SK-N-SH (cell line): Measurements from ENCODE around the gene C1D. TPM values are rescaled to one million over a fixed set of nuclear protein-coding genes. Genes with fewer than 3 reads are reported as not detected.

Experiments
- CTCF ChIA-PET: fragments of 300-600, 350-600 bp; formaldehyde crosslinking; extraction: SDS; loops from one replicate; lab custom pipeline; 2021; lab: Yijun Ruan, JAX
- POLR2A ChIA-PET: fragments of 350-600 bp; sonication (Branson Sonifier 250); formaldehyde crosslinking; extraction: SDS; loops from one replicate; lab custom pipeline; 2020; ENCODE audit warnings: antibody characterized with exemption, inconsistent platforms; lab: Yijun Ruan, JAX
- DNase-seq: peaks from one replicate; pipeline ENCODE4 v3.0.0; 2012
- H2AFZ ChIP-seq: fragments of 200-600 bp; sonication (generic); 2 replicates; pipeline ENCODE4 v1.8.1; 2016; ENCODE audit warnings: antibody characterized with exemption, mild to moderate bottlenecking, low read depth
- H3F3A ChIP-seq: fragments of 200-600 bp; sonication (generic); replicated peaks from 2 replicates; pipeline ENCODE3; 2016; ENCODE audit warnings: antibody characterized with exemption, mild to moderate bottlenecking; ENCODE audit not compliant: insufficient read depth
- H3K27ac ChIP-seq, 2 experiments: fragments of 200-500 bp in 1 of 2; fragments of 200-600 bp in 1 of 2; sonication (Bioruptor generic) in 1 of 2; sonication (generic), shearing (Covaris generic) in 1 of 2; 2 replicates each; pipeline versions ENCODE4 v1.5.1 to v1.6.1; 2014 to 2016; ENCODE audit warnings: low read depth in 2 of 2, inconsistent platforms in 1 of 2, low read length in 1 of 2, mild to moderate bottlenecking in 1 of 2, mixed read lengths in 1 of 2
- H3K27me3 ChIP-seq: fragments of 200-600 bp; sonication (generic), shearing (Covaris generic); 2 replicates; pipeline ENCODE4 v1.6.1; 2016; ENCODE audit warnings: mixed run types; ENCODE audit not compliant: insufficient read depth
- H3K36me3 ChIP-seq, 2 experiments: fragments of 200-500 bp in 1 of 2; fragments of 200-600 bp in 1 of 2; sonication (Bioruptor generic) in 1 of 2; sonication (generic) in 1 of 2; replicated peaks in 1 of 2; 2 replicates each; pipeline versions ENCODE3 to v1.5.1; 2014 to 2016; ENCODE audit warnings: low read length in 1 of 2, mild to moderate bottlenecking in 1 of 2; ENCODE audit not compliant: insufficient read depth in 2 of 2, control insufficient read depth in 1 of 2
- H3K4me1 ChIP-seq, 2 experiments: fragments of 200-500 bp in 1 of 2; fragments of 200-600 bp in 1 of 2; sonication (Bioruptor generic) in 1 of 2; sonication (generic), shearing (Covaris generic) in 1 of 2; 2 replicates each; pipeline versions ENCODE4 v1.5.1 to v1.6.1; 2014 to 2016; ENCODE audit warnings: low read depth in 1 of 2, low read length in 1 of 2, mixed run types in 1 of 2; ENCODE audit not compliant: insufficient read depth in 2 of 2, control insufficient read depth in 1 of 2
- H3K4me2 ChIP-seq: fragments of 200-600 bp; sonication (generic), shearing (Covaris generic); 2 replicates; pipeline ENCODE4 v1.6.1; 2017; ENCODE audit warnings: mixed run types
- H3K4me3 ChIP-seq, 2 experiments: fragments of 200-500 bp in 1 of 2; fragments of 200-600 bp in 1 of 2; sonication (Bioruptor generic) in 1 of 2; sonication (generic), shearing (Covaris generic) in 1 of 2; 2 replicates each; pipeline versions ENCODE4 v1.5.1 to v1.8.1; 2014 to 2016; ENCODE audit warnings: low read depth in 2 of 2, inconsistent platforms in 1 of 2, low read length in 1 of 2, mild to moderate bottlenecking in 1 of 2, mixed read lengths in 1 of 2, moderate library complexity in 1 of 2
- H3K79me2 ChIP-seq: fragments of 200-600 bp; sonication (generic); 2 replicates; pipeline ENCODE4 v1.8.1; 2017; ENCODE audit warnings: mild to moderate bottlenecking; ENCODE audit not compliant: insufficient read depth
- H3K9ac ChIP-seq: fragments of 200-600 bp; sonication (generic); 2 replicates; pipeline ENCODE4 v1.6.1; 2017; ENCODE audit warnings: mixed run types
- H3K9me2 ChIP-seq: fragments of 200-600 bp; sonication (generic); 2 replicates; pipeline ENCODE4 v1.6.1; 2017; ENCODE audit warnings: mixed run types
- H3K9me3 ChIP-seq: fragments of 200-600 bp; sonication (generic); 2 replicates; pipeline ENCODE4 v1.6.1; 2017; ENCODE audit warnings: mixed run types, mild to moderate bottlenecking, moderate library complexity
- H4K20me1 ChIP-seq: fragments of 200-600 bp; sonication (generic); 2 replicates; pipeline ENCODE4 v1.6.1; 2017; ENCODE audit warnings: mild to moderate bottlenecking, mixed run types; ENCODE audit not compliant: insufficient read depth
- ELF1 ChIP-seq: IDR thresholded peaks from 2 replicates; pipeline ENCODE4 v1.4.0; 2012
- FOXM1 ChIP-seq: IDR thresholded peaks from 2 replicates; pipeline ENCODE4 v1.4.0; 2012; ENCODE audit warnings: low read depth, mild to moderate bottlenecking
- GABPA ChIP-seq: IDR thresholded peaks from 2 replicates; pipeline ENCODE4 v1.4.0; 2012; ENCODE audit warnings: low read depth, mild to moderate bottlenecking
- GATA2 ChIP-seq: sonication (generic); formaldehyde crosslinking; IDR thresholded peaks from 2 replicates; pipeline ENCODE4 v1.5.0; 2020; ENCODE audit warnings: mild to moderate bottlenecking, missing genetic modification reagents
- IRF3 ChIP-seq: fragments of 150-350 bp; IDR thresholded peaks from 2 replicates; pipeline ENCODE4 v1.6.1; 2016; ENCODE audit warnings: mild to moderate bottlenecking, low read depth, low read length
- JUND ChIP-seq: IDR thresholded peaks from 2 replicates; pipeline ENCODE4 v1.4.0; 2012
- MAX ChIP-seq: IDR thresholded peaks from 2 replicates; pipeline ENCODE4 v1.4.0; 2012; ENCODE audit warnings: low read depth
- MXI1 ChIP-seq: IDR thresholded peaks from 2 replicates; pipeline ENCODE4 v1.6.1; 2012; ENCODE audit warnings: mild to moderate bottlenecking, low read depth, low read length, improper control_type of control experiment
- NRF1 ChIP-seq: IDR thresholded peaks from 2 replicates; pipeline ENCODE4 v1.6.1; 2012; ENCODE audit warnings: low read depth, mild to moderate bottlenecking, low read length
- POLR2AphosphoS5 ChIP-seq: IDR thresholded peaks from 2 replicates; pipeline ENCODE4 v1.6.1; 2012; ENCODE audit warnings: low read depth, low read length
- RXRA ChIP-seq: IDR thresholded peaks from 2 replicates; pipeline ENCODE4 v1.4.0; 2012; ENCODE audit warnings: low read depth, mild to moderate bottlenecking, borderline replicate concordance
- SMC3 ChIP-seq: IDR thresholded peaks from 2 replicates; pipeline ENCODE4 v1.6.1; 2012; ENCODE audit warnings: low read depth, low read length, improper control_type of control experiment
- WGBS: methylation state at CpG from one replicate; pipeline ENCODE4 v1.1.6; 2017; ENCODE audit warnings: low lambda C conversion rate; 5-methylcytosine and 5-hydroxymethylcytosine counted together
- polyA plus RNA-seq, 3 experiments: library from polyadenylated mRNA; depleted of rRNA; stranded (reverse); fragments of >200 nt; gene quantifications; 2 replicates each; pipeline ENCODE4 v1.2.3, GENCODE V29; 2012
- TF ChIP-seq, protein P1 (sequence below): IDR thresholded peaks from 2 replicates; pipeline ENCODE4 v1.4.0; 2012; ENCODE audit warnings: low read depth, borderline replicate concordance
- TF ChIP-seq, protein P2 (sequence below): fragments of 200-600 bp; sonication (generic); IDR thresholded peaks from 2 replicates; pipeline ENCODE4 v1.6.1; 2017; ENCODE audit warnings: antibody characterized with exemption, mild to moderate bottlenecking, moderate library complexity
- TF ChIP-seq, protein P3 (sequence below): IDR thresholded peaks from 2 replicates; pipeline ENCODE4; 2012

Gene C1D
- polyA plus RNA-seq, 1 of the 3 experiments (the other 2 are of a cell fraction) = 45.9 TPM

DNA sequence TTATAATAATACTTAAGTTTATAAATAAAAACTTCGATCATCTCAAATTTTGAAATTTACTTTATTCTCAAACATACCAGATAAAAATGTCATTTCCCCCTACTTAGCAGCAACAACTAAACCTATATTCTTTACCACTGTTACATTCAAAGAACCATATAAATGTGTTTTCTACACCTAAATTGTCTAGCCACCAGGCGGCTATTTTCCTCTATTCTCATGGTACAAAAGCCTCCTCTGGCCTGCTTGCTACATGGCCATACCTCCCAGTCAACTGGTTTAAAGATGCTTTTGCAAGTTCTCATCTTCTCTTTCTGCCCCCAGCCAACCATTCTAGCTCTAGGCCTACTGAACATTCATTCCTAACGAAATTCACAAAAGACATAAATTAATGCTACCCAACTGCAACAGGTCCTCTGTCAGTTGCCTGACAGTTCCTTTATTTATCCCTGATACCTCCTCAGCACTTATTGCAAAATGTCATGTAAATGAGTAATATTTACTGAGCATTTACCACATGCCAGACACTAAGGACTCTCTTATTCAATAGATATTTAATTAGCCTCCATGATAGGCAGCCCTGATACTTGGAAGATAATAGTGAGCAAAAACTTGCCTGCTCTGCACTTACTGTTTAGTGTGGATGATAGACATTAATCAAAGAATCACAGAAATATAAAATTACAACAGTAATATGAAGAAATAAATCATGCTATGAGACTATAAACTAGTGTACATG is 5.0 kb downstream of the C1D start:
- no peak overlapping the region for H2AFZ ChIP-seq
- 81% methylated on average over 3 of the region's 3 CpGs for WGBS
- H3K79me2 ChIP-seq = peaks cover 100% of the 10 kb centered on the region
- H3F3A ChIP-seq = peaks cover 8% of the 10 kb centered on the region
- H3K4me2 ChIP-seq = peak overlapping the region; percentile 88
- H3K4me1 ChIP-seq = peaks cover 11% of the 10 kb centered on the region in 2 experiments; a peak in 3 of 4 replicates
- H3K36me3 ChIP-seq = peaks cover 5 to 6% of the 10 kb centered on the region in 2 experiments
- no peaks in the 10 kb centered on the region for H3K9me3 ChIP-seq
- H3K9ac ChIP-seq = no peak overlapping the region
- TF ChIP-seq, protein P1, sequence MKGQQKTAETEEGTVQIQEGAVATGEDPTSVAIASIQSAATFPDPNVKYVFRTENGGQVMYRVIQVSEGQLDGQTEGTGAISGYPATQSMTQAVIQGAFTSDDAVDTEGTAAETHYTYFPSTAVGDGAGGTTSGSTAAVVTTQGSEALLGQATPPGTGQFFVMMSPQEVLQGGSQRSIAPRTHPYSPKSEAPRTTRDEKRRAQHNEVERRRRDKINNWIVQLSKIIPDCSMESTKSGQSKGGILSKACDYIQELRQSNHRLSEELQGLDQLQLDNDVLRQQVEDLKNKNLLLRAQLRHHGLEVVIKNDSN = no peak
- TF ChIP-seq, protein P2, sequence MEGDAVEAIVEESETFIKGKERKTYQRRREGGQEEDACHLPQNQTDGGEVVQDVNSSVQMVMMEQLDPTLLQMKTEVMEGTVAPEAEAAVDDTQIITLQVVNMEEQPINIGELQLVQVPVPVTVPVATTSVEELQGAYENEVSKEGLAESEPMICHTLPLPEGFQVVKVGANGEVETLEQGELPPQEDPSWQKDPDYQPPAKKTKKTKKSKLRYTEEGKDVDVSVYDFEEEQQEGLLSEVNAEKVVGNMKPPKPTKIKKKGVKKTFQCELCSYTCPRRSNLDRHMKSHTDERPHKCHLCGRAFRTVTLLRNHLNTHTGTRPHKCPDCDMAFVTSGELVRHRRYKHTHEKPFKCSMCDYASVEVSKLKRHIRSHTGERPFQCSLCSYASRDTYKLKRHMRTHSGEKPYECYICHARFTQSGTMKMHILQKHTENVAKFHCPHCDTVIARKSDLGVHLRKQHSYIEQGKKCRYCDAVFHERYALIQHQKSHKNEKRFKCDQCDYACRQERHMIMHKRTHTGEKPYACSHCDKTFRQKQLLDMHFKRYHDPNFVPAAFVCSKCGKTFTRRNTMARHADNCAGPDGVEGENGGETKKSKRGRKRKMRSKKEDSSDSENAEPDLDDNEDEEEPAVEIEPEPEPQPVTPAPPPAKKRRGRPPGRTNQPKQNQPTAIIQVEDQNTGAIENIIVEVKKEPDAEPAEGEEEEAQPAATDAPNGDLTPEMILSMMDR = peak; percentile 18
- TF ChIP-seq NRF1 = no peak
- DNase-seq = no peak
- POLR2A ChIA-PET = no interaction called here
- H3K27me3 ChIP-seq = no peaks in the 10 kb centered on the region
- H3K9me2 ChIP-seq = no peaks in the 10 kb centered on the region
- H3K4me3 ChIP-seq = no peak overlapping the region
- no peaks in the 10 kb centered on the region for H4K20me1 ChIP-seq
- H3K27ac ChIP-seq = peak overlapping the region; percentile 76 to 98; a peak in 3 of 4 replicates
- CTCF ChIA-PET = interaction anchor here (0.9 to 1.4 kb wide), 3 partner anchors 26 to 226 kb away, joined by 3 read pairs; no protein-coding TSS in a partner anchor

GRCh38 chr2:68052717-68053422 is 9.9 kb downstream of the C1D start:
- TF ChIP-seq ELF1 (no peak), POLR2AphosphoS5 (no peak), FOXM1 (no peak), MXI1 (no peak), GATA2 (CRISPR knock-in tag) (no peak), JUND (no peak), SMC3 (no peak), RXRA (no peak), MAX (no peak), IRF3 (no peak), GABPA (no peak)
- TF ChIP-seq, protein P3, sequence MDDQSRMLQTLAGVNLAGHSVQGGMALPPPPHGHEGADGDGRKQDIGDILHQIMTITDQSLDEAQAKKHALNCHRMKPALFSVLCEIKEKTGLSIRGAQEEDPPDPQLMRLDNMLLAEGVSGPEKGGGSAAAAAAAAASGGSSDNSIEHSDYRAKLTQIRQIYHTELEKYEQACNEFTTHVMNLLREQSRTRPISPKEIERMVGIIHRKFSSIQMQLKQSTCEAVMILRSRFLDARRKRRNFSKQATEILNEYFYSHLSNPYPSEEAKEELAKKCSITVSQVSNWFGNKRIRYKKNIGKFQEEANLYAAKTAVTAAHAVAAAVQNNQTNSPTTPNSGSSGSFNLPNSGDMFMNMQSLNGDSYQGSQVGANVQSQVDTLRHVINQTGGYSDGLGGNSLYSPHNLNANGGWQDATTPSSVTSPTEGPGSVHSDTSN = no peak
- Histone ChIP-seq H3K9me2 (no peaks in the 10 kb centered on the region), H3K9me3 (no peaks in the 10 kb centered on the region), H3K4me3 (no peak overlapping the region), H3K9ac (no peak overlapping the region), H2AFZ (no peak overlapping the region), H3F3A (peaks cover 14% of the 10 kb centered on the region), H3K4me1 (peaks cover 10 to 25% of the 10 kb centered on the region in 2 experiments), H3K4me2 (0 out of 2 replicates have a peak overlapping the region, but pooled peaks have one; percentile 32), H3K27me3 (no peaks in the 10 kb centered on the region), H3K36me3 (peaks cover 3 to 18% of the 10 kb centered on the region in 2 experiments), H4K20me1 (no peaks in the 10 kb centered on the region), H3K79me2 (peaks cover 100% of the 10 kb centered on the region), H3K27ac (peak overlapping the region; percentile 25 to 48; a peak in 3 of 4 replicates)
- ChIA-PET POLR2A (no interaction called here), CTCF (interaction anchor here (0.7 kb wide), 1 partner anchor 22 kb away, joined by 3 read pairs; no protein-coding TSS in a partner anchor)
- 89% methylated on average over 6 of the region's 6 CpGs for WGBS
- DNase-seq = no peak
